HTR-8/SVneo (cell line): ENCODE measurements around the gene PIAS1.
"Not testable (repeated sequence)": the region's sequence is repeated elsewhere in the genome, so short reads cannot be mapped to it uniquely, and the experiment has no call there.

ENCODE experiments used
- DNase-seq: peaks from one replicate; pipeline ENCODE4 v3.0.0; 2011; ENCODE audit warnings: low spot score, mixed read lengths; ENCODE audit not compliant: insufficient read length
- FAIRE-seq: peaks from 2 replicates; lab custom pipeline; 2011; peaks lifted over from hg19 to GRCh38; lab: Jason Lieb, UNC

PIAS1 gene

GRCh38 chr15:68228143-68228970 lies 174.2 kb downstream of the PIAS1 start:
- no peak for FAIRE-seq
- no peak for DNase-seq

GRCh38 chr15:68228971-68229385 lies 174.9 kb downstream of the PIAS1 start:
- no peak for FAIRE-seq
- DNase-seq = no peak

- FAIRE-seq (peak; percentile 86), DNase-seq (peak; percentile 87)
These were observed 175.5 kb downstream of the PIAS1 start, which contains the start of gene CLN6 for GRCh38 chr15:68229386-68230156. TSS of gene CLN6 (minus strand) at chr15:68229728. CDS start at chr15:68229584, 144 bp downstream.

GRCh38 chr15:68230157-68231100 lies 176.3 kb downstream of the PIAS1 start:
- FAIRE-seq (no peak), DNase-seq (no peak)

GRCh38 chr15:68231102-68231818 lies 177.1 kb downstream of the PIAS1 start:
- no peak for DNase-seq

GRCh38 chr15:68232449-68232848 lies 178.3 kb downstream of the PIAS1 start:
- no peak for DNase-seq
- no peak for FAIRE-seq

More at GRCh38 chr15:68231102-68231818, 177.1 kb downstream of the PIAS1 start:
- FAIRE-seq = no peak

- DNase-seq (no peak), FAIRE-seq (no peak)
These were observed 178.8 kb downstream of the PIAS1 start for GRCh38 chr15:68232937-68233336.

- no peak for FAIRE-seq
- no peak for DNase-seq
These were observed 179.9 kb downstream of the PIAS1 start for GRCh38 chr15:68234060-68234459.

- FAIRE-seq, DNase-seq: not testable (repeated sequence)
These were observed 180.4 kb downstream of the PIAS1 start for GRCh38 chr15:68234520-68234919.

GRCh38 chr15:68235022-68235421 lies 180.9 kb downstream of the PIAS1 start:
- FAIRE-seq (no peak), DNase-seq (no peak)

GRCh38 chr15:68239025-68239424 lies 184.9 kb downstream of the PIAS1 start:
- DNase-seq = no peak
- no peak for FAIRE-seq

- DNase-seq (no peak), FAIRE-seq (no peak)
These were observed 187.2 kb downstream of the PIAS1 start for GRCh38 chr15:68241088-68241935.
